ENCODE measurements around the gene TFPT.

TFPT gene

GRCh38 chr19:54115109-54116063 is at the start of gene TFPT, which contains the start of gene PRPF31:
Gene TFPT, minus strand, starts transcription at chr19:54115657. Its CDS starts 388 bp downstream, at chr19:54115269.
Gene PRPF31, plus strand, starts transcription at chr19:54115754. Its CDS starts 2,525 bp downstream, at chr19:54118279.
- no peak for TF ChIP-seq CTCF (IDR thresholded peaks at IDR 0.05; ENCODE audit: insufficient read depth, low read depth, low read length, missing control alignments)
- peak; percentile 99 for DNase-seq (ENCODE audit: low read depth)
- peak within 1 kb of the TSS; percentile 91 for H3K4me3 ChIP-seq (ENCODE audit: low read length)

- TF ChIP-seq CTCF (IDR thresholded peaks at IDR 0.05; ENCODE audit: insufficient read depth, low read depth, low read length, missing control alignments): no peak
- no peak overlapping the region for H3K4me3 ChIP-seq (ENCODE audit: low read length)
- no peak for DNase-seq (ENCODE audit: low read depth)
These were observed 49.8 kb upstream of the TFPT start for GRCh38 chr19:54165222-54165621.

- no peak for TF ChIP-seq CTCF (IDR thresholded peaks at IDR 0.05; ENCODE audit: insufficient read depth, low read depth, low read length, missing control alignments)
- DNase-seq (ENCODE audit: low read depth): peak; percentile 62
- no peak overlapping the region for H3K4me3 ChIP-seq (ENCODE audit: low read length)
These were observed 49.1 kb upstream of the TFPT start for GRCh38 chr19:54164369-54165068.

- H3K4me3 ChIP-seq (ENCODE audit: low read length): no peak overlapping the region
- no peak for DNase-seq (ENCODE audit: low read depth)
- no peak for TF ChIP-seq CTCF (IDR thresholded peaks at IDR 0.05; ENCODE audit: insufficient read depth, low read depth, low read length, missing control alignments)
These were observed 47.4 kb upstream of the TFPT start for GRCh38 chr19:54162884-54163283.

- peak; percentile 81 for DNase-seq (ENCODE audit: low read depth)
- no peak for TF ChIP-seq CTCF (IDR thresholded peaks at IDR 0.05; ENCODE audit: insufficient read depth, low read depth, low read length, missing control alignments)
- H3K4me3 ChIP-seq (ENCODE audit: low read length): peak overlapping the region; percentile 43
These were observed 46.9 kb upstream of the TFPT start for GRCh38 chr19:54162241-54162805.

- no peak for DNase-seq (ENCODE audit: low read depth)
- no peak for TF ChIP-seq CTCF (IDR thresholded peaks at IDR 0.05; ENCODE audit: insufficient read depth, low read depth, low read length, missing control alignments)
- peak overlapping the region; percentile 63 for H3K4me3 ChIP-seq (ENCODE audit: low read length)
These were observed 45.4 kb upstream of the TFPT start for GRCh38 chr19:54160854-54161253.

Measured in epithelial cell of esophagus (primary cell).